H54 (cell line): ENCODE measurements around the gene SHISA9.

Source experiments
- DNase-seq: peaks from one replicate; pipeline ENCODE4 v3.0.0; 2011; ENCODE audit warnings: low spot score, mixed read lengths; ENCODE audit not compliant: insufficient read length
- FAIRE-seq: peaks from 3 replicates; lab custom pipeline; 2011; peaks lifted over from hg19 to GRCh38; lab: Jason Lieb, UNC
- POLR2A ChIP-seq: IDR thresholded peaks from 2 replicates; pipeline ENCODE4 v1.6.1; 2011; ENCODE audit warnings: low read depth, mild to moderate bottlenecking, low read length

The SHISA9 gene

GRCh38 chr16:13064821-13065220 is 163.4 kb downstream of the SHISA9 start:
- DNase-seq (no peak), FAIRE-seq (no peak)
- no peak for TF ChIP-seq POLR2A

- DNase-seq (no peak), FAIRE-seq (no peak)
- TF ChIP-seq POLR2A = no peak
Observed at GRCh38 chr16:13067648-13068047, 166.2 kb downstream of the SHISA9 start.

- no peak for TF ChIP-seq POLR2A
- FAIRE-seq (no peak), DNase-seq (no peak)
Observed at GRCh38 chr16:13068912-13069583, 167.7 kb downstream of the SHISA9 start.

GRCh38 chr16:13070268-13070667 is 168.9 kb downstream of the SHISA9 start:
- FAIRE-seq (no peak), DNase-seq (no peak)
- TF ChIP-seq POLR2A = no peak

- DNase-seq (no peak), FAIRE-seq (no peak)
- no peak for TF ChIP-seq POLR2A
Observed at GRCh38 chr16:13076878-13077277, 175.5 kb downstream of the SHISA9 start.

- no peak for TF ChIP-seq POLR2A
- FAIRE-seq (no peak), DNase-seq (no peak)
Observed at GRCh38 chr16:13077816-13078215, 176.4 kb downstream of the SHISA9 start.

- FAIRE-seq (no peak), DNase-seq (no peak)
Observed at GRCh38 chr16:13080531-13080930, 179.1 kb downstream of the SHISA9 start.

GRCh38 chr16:13081825-13082331 is 180.5 kb downstream of the SHISA9 start:
- FAIRE-seq = no peak
- TF ChIP-seq POLR2A = no peak
- DNase-seq = no peak

More at GRCh38 chr16:13080531-13080930, 179.1 kb downstream of the SHISA9 start:
- TF ChIP-seq POLR2A = no peak

- DNase-seq (no peak), FAIRE-seq (no peak)
- no peak for TF ChIP-seq POLR2A
Observed at GRCh38 chr16:13083681-13084080, 182.3 kb downstream of the SHISA9 start.

GRCh38 chr16:13084331-13084730 is 182.9 kb downstream of the SHISA9 start:
- no peak for TF ChIP-seq POLR2A
- DNase-seq (no peak), FAIRE-seq (no peak)

GRCh38 chr16:13093661-13094060 is 192.3 kb downstream of the SHISA9 start:
- no peak for TF ChIP-seq POLR2A
- FAIRE-seq = no peak
- DNase-seq = no peak

GRCh38 chr16:13095061-13095460 is 193.7 kb downstream of the SHISA9 start:
- TF ChIP-seq POLR2A = no peak
- DNase-seq (no peak), FAIRE-seq (no peak)

- no peak for TF ChIP-seq POLR2A
- DNase-seq (no peak), FAIRE-seq (no peak)
Observed at GRCh38 chr16:13098536-13098935, 197.1 kb downstream of the SHISA9 start.

- FAIRE-seq = no peak
- TF ChIP-seq POLR2A = no peak
- DNase-seq = no peak
Observed at GRCh38 chr16:13099822-13100221, 198.4 kb downstream of the SHISA9 start.

GRCh38 chr16:13100970-13101369 is 199.6 kb downstream of the SHISA9 start:
- TF ChIP-seq POLR2A = no peak
- FAIRE-seq (no peak), DNase-seq (no peak)
